Prostate gland (tissue), 2 donors: ENCODE results near the gene DOK3. TPM values are rescaled to one million over a fixed set of nuclear protein-coding genes. Genes with fewer than 3 reads are reported as not detected.

Experiments
- DNase-seq: peaks from one replicate; pipeline ENCODE4 v3.0.0-alpha.2; 2019; ENCODE audit warnings: low spot score
- H3K27ac ChIP-seq, 2 donors: fragments of 200-600 bp; sonication (generic); 2 replicates each; pipeline ENCODE4 v1.5.1; 2017 to 2019
- H3K27me3 ChIP-seq: fragments of 200-600 bp; sonication (generic); replicated peaks from 2 replicates; pipeline ENCODE4 v1.5.1; 2019; ENCODE audit not compliant: insufficient read depth
- H3K36me3 ChIP-seq, 2 donors: fragments of 200-600 bp; sonication (generic); 1 replicate in 1 of 2; 2 replicates in 1 of 2; pipeline versions ENCODE4 v1.5.1 to v1.8.1; 2017 to 2019
- H3K4me1 ChIP-seq: fragments of 200-600 bp; sonication (generic); replicated peaks from 2 replicates; pipeline ENCODE4 v1.5.1; 2019
- H3K4me3 ChIP-seq, 2 donors: fragments of 200-600 bp; sonication (generic); 2 replicates each; pipeline ENCODE4 v1.5.1; 2017 to 2019
- H3K9me3 ChIP-seq: fragments of 200-600 bp; sonication (generic); 2 replicates; pipeline ENCODE4 v1.5.1; 2017
- CTCF ChIP-seq, 4 experiments: fragments of 200-600 bp in 2 of 4; fragments of 450-650 bp in 2 of 4; sonication (generic) in 2 of 4; IDR thresholded peaks; 1 replicate in 3 of 4; 2 replicates in 1 of 4; pipeline ENCODE4 v1.5.1; 2016 to 2019; ENCODE audit warnings: antibody characterized with exemption in 4 of 4, mild to moderate bottlenecking in 2 of 4, moderate library complexity in 2 of 4
- POLR2A ChIP-seq: fragments of 450-650 bp; IDR thresholded peaks from one replicate; pipeline ENCODE4 v1.6.1; 2016; ENCODE audit warnings: antibody characterized with exemption, mild to moderate bottlenecking
- POLR2AphosphoS5 ChIP-seq: sonication (generic); formaldehyde crosslinking; IDR thresholded peaks from one replicate; pipeline ENCODE4 v1.6.1; 2017; ENCODE audit warnings: antibody characterized with exemption
- WGBS: methylation state at CpG from one replicate; pipeline ENCODE4 v1.1.5; 2018; 5-methylcytosine and 5-hydroxymethylcytosine counted together
- intact Hi-C: fragments of 100-400 bp; cut with DNase I; formaldehyde crosslinking; loops from one replicate; pipeline ENCODE4 v1.14.2; 2022
- total RNA-seq, 2 donors: library from RNA; depleted of rRNA; stranded (reverse); fragments of >200 nt; gene quantifications; one replicate each; pipeline ENCODE4 v1.1.0, GENCODE V29; 2016

Gene DOK3
- total RNA-seq, 2 donors from 2014 or later, result 5.0 to 10.4 TPM

- peak overlapping the region in 1 of 2 donors; percentile 68 for H3K4me3 ChIP-seq
- WGBS, result 49% methylated on average over 7 of the region's 7 CpGs
- peaks cover 15% of the 10 kb centered on the region for H3K4me1 ChIP-seq
- TF ChIP-seq POLR2AphosphoS5 (no peak), CTCF (IDR thresholded peaks at IDR 0.05) (no peak), POLR2A (no peak)
- H3K9me3 ChIP-seq, result no peaks in the 10 kb centered on the region
- peak overlapping the region; percentile 69 to 74 for H3K27ac ChIP-seq
- no peak for DNase-seq
- intact Hi-C loops, result no loop called here
- no peaks in the 10 kb centered on the region for H3K27me3 ChIP-seq
- H3K36me3 ChIP-seq, result no peaks in the 10 kb centered on the region
Measured at GRCh38 chr5:177474002-177474476, 35.6 kb downstream of the DOK3 start.

- DNase-seq, result no peak
- peak within 1 kb of the TSS; percentile 68 to 70 for H3K4me3 ChIP-seq
- H3K4me1 ChIP-seq, result peaks cover 10% of the 10 kb centered on the region
- intact Hi-C loops, result no loop called here
- H3K27ac ChIP-seq, result peak within 1 kb of the TSS; percentile 69 to 74
- TF ChIP-seq CTCF (IDR thresholded peaks at IDR 0.05) (no peak), POLR2AphosphoS5 (peak; percentile 3), POLR2A (peak; percentile 36)
- no peaks in the 10 kb centered on the region for H3K9me3 ChIP-seq
- H3K27me3 ChIP-seq, result no peaks in the 10 kb centered on the region
- 1% methylated on average over 21 of the region's 69 CpGs for WGBS
- no peaks in the 10 kb centered on the region for H3K36me3 ChIP-seq
Measured at GRCh38 chr5:177473443-177474001, 36.1 kb downstream of the DOK3 start, which contains the start of gene DBN1. Gene DBN1 (minus strand): TSS chr5:177473634. CDS start chr5:177473521, 113 bp downstream.

DNA sequence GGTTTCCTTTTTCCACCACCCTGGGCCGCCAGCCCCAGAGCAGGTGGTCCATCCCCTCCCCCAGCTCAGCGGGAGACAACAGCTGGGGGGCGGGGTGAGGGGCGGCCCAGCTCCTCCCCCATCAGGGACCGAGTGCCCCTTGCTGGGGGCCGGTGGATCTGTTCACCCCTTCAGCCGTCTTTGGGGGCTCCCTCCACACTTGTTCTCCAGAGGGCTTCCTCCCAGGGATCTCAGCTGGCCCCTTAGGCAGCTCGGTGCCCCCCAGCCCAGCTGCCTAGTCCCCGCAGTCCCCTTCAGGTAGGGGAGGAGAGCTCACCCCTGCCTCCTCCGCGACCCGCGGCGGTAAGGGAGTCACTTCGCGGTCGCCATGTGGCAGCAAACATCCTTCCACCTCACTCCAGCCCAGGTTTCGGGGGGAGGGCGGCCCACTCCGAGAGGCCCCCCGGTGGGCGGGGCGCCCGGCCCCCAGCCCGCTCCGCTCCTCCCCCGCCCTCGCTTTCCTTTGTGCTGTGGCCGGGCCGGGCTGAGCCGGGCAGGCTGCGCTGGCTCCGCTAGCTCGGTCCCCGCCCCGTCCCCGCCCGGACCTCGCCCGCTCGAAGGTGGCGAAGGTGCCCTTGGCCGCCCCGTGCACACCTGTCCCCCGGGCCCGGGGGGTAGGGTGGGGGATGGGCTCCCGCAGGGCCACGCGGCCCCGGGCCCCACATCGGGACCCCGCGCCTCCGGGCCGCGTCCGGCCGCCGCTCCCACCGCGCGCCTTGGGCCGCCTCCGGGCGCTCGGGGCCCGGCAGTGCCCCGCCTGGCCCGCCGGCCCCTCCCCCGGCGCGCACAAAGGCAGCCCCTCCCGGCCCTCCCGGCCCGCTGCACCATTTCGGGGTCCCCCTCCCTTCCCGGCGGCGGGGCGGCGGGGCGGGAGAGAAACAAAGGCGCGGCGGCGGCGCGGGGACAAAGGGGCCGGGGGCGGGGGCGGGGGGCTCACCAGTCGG, 36.9 kb downstream of the DOK3 start:
- DNase-seq, result no peak
- H3K36me3 ChIP-seq, result no peaks in the 10 kb centered on the region
- H3K27me3 ChIP-seq, result no peaks in the 10 kb centered on the region
- H3K4me3 ChIP-seq, result peak overlapping the region; percentile 68 to 70
- H3K27ac ChIP-seq, result peak overlapping the region; percentile 69 to 74
- no peak for TF ChIP-seq POLR2AphosphoS5
- TF ChIP-seq POLR2A, result no peak
- no peak for TF ChIP-seq CTCF (IDR thresholded peaks at IDR 0.05)
- intact Hi-C loops, result no loop called here
- peaks cover 10% of the 10 kb centered on the region for H3K4me1 ChIP-seq
- H3K9me3 ChIP-seq, result no peaks in the 10 kb centered on the region
- WGBS, result 2% methylated on average over 27 of the region's 93 CpGs

DNA sequence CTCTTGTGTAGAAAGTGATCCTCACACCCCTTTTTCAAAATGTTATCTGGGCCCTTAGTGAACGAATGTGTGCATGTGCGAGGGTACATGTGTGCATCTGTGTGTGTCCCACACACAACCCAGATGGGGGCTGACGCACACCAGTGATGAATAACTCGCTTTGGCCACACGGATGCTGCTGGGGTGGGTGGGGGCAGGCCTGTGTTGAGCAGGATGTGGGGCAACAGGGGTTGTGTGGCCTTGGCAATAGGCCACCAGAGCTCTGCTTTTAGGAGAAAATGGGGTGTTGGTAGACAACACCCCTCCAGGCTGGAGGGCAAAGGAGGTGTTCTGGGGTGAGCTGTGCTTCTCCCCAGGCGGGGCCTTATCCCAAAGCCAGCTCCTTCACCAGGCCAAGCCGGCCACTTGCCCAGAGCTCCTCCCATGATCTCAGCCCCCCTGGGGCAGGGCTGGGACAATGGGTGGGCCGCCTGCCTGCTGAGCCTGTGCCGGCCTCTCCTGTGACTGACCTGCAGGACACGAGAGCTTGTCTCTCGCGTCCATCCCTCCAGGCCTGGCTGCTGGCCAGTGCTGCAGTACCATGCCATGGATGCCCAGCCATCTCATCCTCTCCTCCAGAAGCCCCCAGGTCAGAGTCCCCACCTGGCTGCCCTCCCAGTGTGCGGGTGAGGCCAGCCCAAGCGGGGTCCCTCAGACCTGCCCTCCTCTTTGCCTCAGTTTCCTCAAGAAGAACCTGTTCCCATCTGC, 37.8 kb downstream of the DOK3 start:
- intact Hi-C loops, result no loop called here
- WGBS, result 40% methylated on average over 14 of the region's 14 CpGs
- peaks cover 10% of the 10 kb centered on the region for H3K4me1 ChIP-seq

More for the DNA sequence above, 37.8 kb downstream of the DOK3 start:
- Histone ChIP-seq H3K27me3 (no peaks in the 10 kb centered on the region), H3K36me3 (no peaks in the 10 kb centered on the region), H3K4me3 (peak overlapping the region; percentile 68 to 70), H3K27ac (no peak overlapping the region), H3K9me3 (no peaks in the 10 kb centered on the region)
- DNase-seq, result no peak
- TF ChIP-seq POLR2AphosphoS5 (no peak), POLR2A (no peak), CTCF (IDR thresholded peaks at IDR 0.05) (no peak)
